ENCODE data around the gene IL17RC. TPM values are rescaled to one million over a fixed set of nuclear protein-coding genes. Genes with fewer than 3 reads are reported as not detected.

IL17RC gene
- total and polyA plus RNA-seq, 7 donors: 9.9 to 88.9 (median 57.8) TPM

DNA sequence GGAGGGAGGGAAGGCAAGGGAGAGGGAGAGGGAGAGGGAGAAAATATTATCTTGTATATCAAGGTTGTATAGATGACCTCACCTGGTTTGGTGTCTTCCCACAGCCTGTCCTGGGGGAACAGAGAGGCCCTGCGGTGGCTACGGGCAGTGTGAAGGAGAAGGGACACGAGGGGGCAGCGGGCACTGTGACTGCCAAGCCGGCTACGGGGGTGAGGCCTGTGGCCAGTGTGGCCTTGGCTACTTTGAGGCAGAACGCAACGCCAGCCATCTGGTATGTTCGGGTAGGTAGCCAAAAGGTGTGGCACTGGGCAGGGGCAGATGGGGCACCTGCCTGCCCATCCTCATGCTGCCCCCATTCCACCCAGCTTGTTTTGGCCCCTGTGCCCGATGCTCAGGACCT is 23.8 kb downstream of the IL17RC start:
- peaks cover 0 to 11% (median 6%) of the 10 kb centered on the region in 4 donors for H3K4me1 ChIP-seq
- no peak overlapping the region for H3K27ac ChIP-seq
- no peaks in the 10 kb centered on the region for H3K9me3 ChIP-seq
- no peak overlapping the region for H3K4me3 ChIP-seq
- H3K36me3 ChIP-seq: peaks cover 7 to 50% (median 21%) of the 10 kb centered on the region in 4 donors
- TF ChIP-seq POLR2A (IDR thresholded peaks at IDR 0.05) (no peak), EP300 (IDR thresholded peaks at IDR 0.05) (no peak), POLR2AphosphoS5 (IDR thresholded peaks at IDR 0.05) (no peak)
- TF ChIP-seq, protein P1, sequence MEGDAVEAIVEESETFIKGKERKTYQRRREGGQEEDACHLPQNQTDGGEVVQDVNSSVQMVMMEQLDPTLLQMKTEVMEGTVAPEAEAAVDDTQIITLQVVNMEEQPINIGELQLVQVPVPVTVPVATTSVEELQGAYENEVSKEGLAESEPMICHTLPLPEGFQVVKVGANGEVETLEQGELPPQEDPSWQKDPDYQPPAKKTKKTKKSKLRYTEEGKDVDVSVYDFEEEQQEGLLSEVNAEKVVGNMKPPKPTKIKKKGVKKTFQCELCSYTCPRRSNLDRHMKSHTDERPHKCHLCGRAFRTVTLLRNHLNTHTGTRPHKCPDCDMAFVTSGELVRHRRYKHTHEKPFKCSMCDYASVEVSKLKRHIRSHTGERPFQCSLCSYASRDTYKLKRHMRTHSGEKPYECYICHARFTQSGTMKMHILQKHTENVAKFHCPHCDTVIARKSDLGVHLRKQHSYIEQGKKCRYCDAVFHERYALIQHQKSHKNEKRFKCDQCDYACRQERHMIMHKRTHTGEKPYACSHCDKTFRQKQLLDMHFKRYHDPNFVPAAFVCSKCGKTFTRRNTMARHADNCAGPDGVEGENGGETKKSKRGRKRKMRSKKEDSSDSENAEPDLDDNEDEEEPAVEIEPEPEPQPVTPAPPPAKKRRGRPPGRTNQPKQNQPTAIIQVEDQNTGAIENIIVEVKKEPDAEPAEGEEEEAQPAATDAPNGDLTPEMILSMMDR (IDR thresholded peaks at IDR 0.05): no peak
- no peak for DNase-seq
- intact Hi-C loops (cut with DNase I): no loop called here
- WGBS, 2 donors: 97 to 98% methylated on average over 10 of the region's 10 CpGs
- H3K27me3 ChIP-seq: no peaks in the 10 kb centered on the region

- no peak for TF ChIP-seq POLR2A (IDR thresholded peaks at IDR 0.05)
- TF ChIP-seq POLR2AphosphoS5 (IDR thresholded peaks at IDR 0.05): no peak
- TF ChIP-seq, protein P1 (IDR thresholded peaks at IDR 0.05): no peak
- TF ChIP-seq EP300 (IDR thresholded peaks at IDR 0.05): no peak
- DNase-seq: no peak
- WGBS, 2 donors: 88 to 95% methylated on average over 4 of the region's 4 CpGs
- H3K9me3 ChIP-seq: no peaks in the 10 kb centered on the region
- H3K27me3 ChIP-seq: no peaks in the 10 kb centered on the region
- intact Hi-C loops (cut with DNase I): no loop called here
- H3K4me3 ChIP-seq: no peak overlapping the region
- H3K27ac ChIP-seq: no peak overlapping the region
- H3K4me1 ChIP-seq: peaks cover 0 to 16% (median 7%) of the 10 kb centered on the region in 4 donors
- peaks cover 7 to 44% (median 17%) of the 10 kb centered on the region in 4 donors for H3K36me3 ChIP-seq
These were observed 25.3 kb downstream of the IL17RC start for GRCh38 chr3:9942164-9942563.

DNA sequence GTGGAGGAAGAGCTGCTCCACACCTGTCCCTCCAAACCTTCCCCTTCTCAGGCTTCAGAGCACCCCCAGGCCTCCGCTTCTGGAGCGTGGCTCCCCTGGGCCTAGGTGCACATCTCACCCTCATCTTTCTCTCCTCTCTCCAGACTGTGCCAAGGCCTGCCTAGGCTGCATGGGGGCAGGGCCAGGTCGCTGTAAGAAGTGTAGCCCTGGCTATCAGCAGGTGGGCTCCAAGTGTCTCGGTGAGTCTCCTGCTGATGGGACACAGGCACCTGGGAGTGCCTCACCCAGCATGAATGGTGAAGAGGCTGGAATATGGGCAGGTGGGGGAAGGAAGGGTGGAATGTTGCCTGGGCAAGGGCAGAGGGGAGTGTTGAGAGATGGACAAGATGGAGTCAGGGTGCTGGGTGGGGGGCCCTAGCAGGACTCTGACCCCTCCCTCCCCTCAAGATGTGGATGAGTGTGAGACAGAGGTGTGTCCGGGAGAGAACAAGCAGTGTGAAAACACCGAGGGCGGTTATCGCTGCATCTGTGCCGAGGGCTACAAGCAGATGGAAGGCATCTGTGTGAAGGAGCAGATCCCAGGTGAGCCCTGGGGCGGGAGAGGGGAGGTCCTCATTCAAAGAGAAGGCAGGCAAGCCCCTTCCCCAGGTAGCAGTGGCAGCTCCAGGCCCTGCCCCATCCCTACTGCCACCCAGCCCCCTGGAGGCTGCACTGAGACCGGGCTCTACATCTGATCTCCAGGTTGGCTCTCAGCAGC is 26.2 kb downstream of the IL17RC start:
- H3K9me3 ChIP-seq: no peaks in the 10 kb centered on the region
- intact Hi-C loops (cut with DNase I): no loop called here
- WGBS, 2 donors: 91 to 93% methylated on average over 11 of the region's 11 CpGs
- peaks cover 6 to 34% (median 10%) of the 10 kb centered on the region in 4 donors for H3K36me3 ChIP-seq
- TF ChIP-seq POLR2A (IDR thresholded peaks at IDR 0.05) (no peak), EP300 (IDR thresholded peaks at IDR 0.05) (no peak), POLR2AphosphoS5 (IDR thresholded peaks at IDR 0.05) (no peak)
- TF ChIP-seq, protein P1 (IDR thresholded peaks at IDR 0.05): no peak
- no peak overlapping the region for H3K27ac ChIP-seq
- no peak overlapping the region for H3K4me3 ChIP-seq
- peaks cover 0 to 25% (median 16%) of the 10 kb centered on the region in 4 donors for H3K4me1 ChIP-seq
- no peaks in the 10 kb centered on the region for H3K27me3 ChIP-seq
- no peak for DNase-seq

DNA sequence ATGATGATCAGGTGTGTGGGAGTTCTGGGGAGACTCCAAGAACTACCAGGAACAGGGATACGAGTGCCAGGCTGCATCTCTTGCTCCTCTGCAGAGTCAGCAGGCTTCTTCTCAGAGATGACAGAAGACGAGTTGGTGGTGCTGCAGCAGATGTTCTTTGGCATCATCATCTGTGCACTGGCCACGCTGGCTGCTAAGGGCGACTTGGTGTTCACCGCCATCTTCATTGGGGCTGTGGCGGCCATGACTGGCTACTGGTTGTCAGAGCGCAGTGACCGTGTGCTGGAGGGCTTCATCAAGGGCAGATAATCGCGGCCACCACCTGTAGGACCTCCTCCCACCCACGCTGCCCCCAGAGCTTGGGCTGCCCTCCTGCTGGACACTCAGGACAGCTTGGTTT is 27.4 kb downstream of the IL17RC start:
- no peaks in the 10 kb centered on the region for H3K27me3 ChIP-seq
- intact Hi-C loops (cut with DNase I): no loop called here
- no peaks in the 10 kb centered on the region for H3K9me3 ChIP-seq
- TF ChIP-seq EP300 (IDR thresholded peaks at IDR 0.05): no peak
- TF ChIP-seq POLR2A (IDR thresholded peaks at IDR 0.05): no peak
- no peak for TF ChIP-seq POLR2AphosphoS5 (IDR thresholded peaks at IDR 0.05)
- TF ChIP-seq, protein P1 (IDR thresholded peaks at IDR 0.05): no peak
- H3K27ac ChIP-seq: no peak overlapping the region
- peaks cover 0 to 27% (median 17%) of the 10 kb centered on the region in 4 donors for H3K4me1 ChIP-seq
- no peak overlapping the region for H3K4me3 ChIP-seq
- peaks cover 6 to 28% (median 7%) of the 10 kb centered on the region in 4 donors for H3K36me3 ChIP-seq
- 93 to 94% methylated on average over 11 of the region's 11 CpGs for WGBS, 2 donors
- DNase-seq: no peak

Measured in sigmoid colon (tissue), 7 donors.